K562 (cell line): ENCODE results near the gene GLE1. TPM values are rescaled to one million over a fixed set of nuclear protein-coding genes. Genes with fewer than 3 reads are reported as not detected.

Experiments
- ARID4B ChIP-seq: sonication (generic); formaldehyde crosslinking; IDR thresholded peaks from 2 replicates; pipeline ENCODE4 v1.8.0; 2022; ENCODE audit warnings: mild to moderate bottlenecking, missing genetic modification reagents
- CTBP1 ChIP-seq: fragments of 450-650 bp; IDR thresholded peaks from 2 replicates; pipeline ENCODE4 v1.6.1; 2016; ENCODE audit warnings: borderline replicate concordance
- E2F1 ChIP-seq: sonication (generic); formaldehyde crosslinking; IDR thresholded peaks from 2 replicates; pipeline ENCODE4 v1.8.1; 2023; ENCODE audit warnings: mild to moderate bottlenecking, missing genetic modification reagents, moderate library complexity
- MCM3 ChIP-seq: fragments of 450-650 bp; IDR thresholded peaks from 2 replicates; pipeline ENCODE4 v1.6.1; 2016
- NFIC ChIP-seq: fragments of 450-650 bp; IDR thresholded peaks from 2 replicates; pipeline ENCODE4 v1.6.1; 2017; ENCODE audit warnings: mild to moderate bottlenecking, inconsistent platforms
- POLR2H ChIP-seq: IDR thresholded peaks from 2 replicates; pipeline ENCODE4 v1.6.1; 2016; ENCODE audit warnings: missing genetic modification characterization, low read depth, mild to moderate bottlenecking, control low read depth, missing compliant biosample characterization, moderate library complexity
- TCF3 ChIP-seq: sonication (generic); formaldehyde crosslinking; IDR thresholded peaks from 2 replicates; pipeline ENCODE4 v1.4.0; 2020; ENCODE audit warnings: mild to moderate bottlenecking, missing genetic modification reagents
- ZBTB17 ChIP-seq: fragments of 450-650 bp; formaldehyde crosslinking; IDR thresholded peaks from 2 replicates; pipeline ENCODE4 v1.4.0; 2020; ENCODE audit warnings: mild to moderate bottlenecking
- ZBTB40 ChIP-seq, 2 experiments: fragments of 450-650 bp in 1 of 2; sonication (generic) in 1 of 2; formaldehyde crosslinking in 1 of 2; IDR thresholded peaks; 2 replicates each; pipeline versions ENCODE4 v1.7.1 to v1.9.0; 2016 to 2022; ENCODE audit warnings: inconsistent platforms in 1 of 2, mild to moderate bottlenecking in 1 of 2, missing genetic modification reagents in 1 of 2
- ZBTB9 ChIP-seq: fragments of 450-650 bp; formaldehyde crosslinking; IDR thresholded peaks from 2 replicates; pipeline ENCODE4 v1.4.0; 2020; ENCODE audit warnings: mild to moderate bottlenecking, moderate library complexity
- ZNF699 ChIP-seq: fragments of 250-450 bp; sonication (Bioruptor Pico); IDR thresholded peaks from 2 replicates; pipeline ENCODE4 v1.8.0; 2021; ENCODE audit warnings: mild to moderate bottlenecking, moderate library complexity; ENCODE audit not compliant: insufficient replicate concordance
- polyA plus RNA-seq, 8 experiments: library from polyadenylated mRNA; depleted of rRNA in 4 of 8; stranded (reverse) in 5 of 8; unstranded in 3 of 8; fragments of >200 nt; fragmentation: Nextera tagmentation in 2 of 8; fragmentation: Illumina TruSeq in 1 of 8; extraction: Ambion mirVana in 2 of 8; extraction: Trizol in 1 of 8; gene quantifications; 2 replicates each; pipeline versions ENCODE4 v1.2.1 to v1.2.3, GENCODE V29; 2011 to 2014; ENCODE audit warnings: inconsistent platforms in 1 of 8, missing spikeins in 1 of 8
- total RNA-seq, 7 experiments: library from RNA; depleted of rRNA in 6 of 7; stranded (reverse); fragments of >200 nt in 6 of 7; fragmentation: Illumina TruSeq in 2 of 7; extraction: Trizol in 2 of 7; gene quantifications; 2 replicates each; pipeline versions ENCODE4 v1.2.1 to v1.2.3, GENCODE V29; 2011 to 2021; ENCODE audit warnings: low replicate concordance in 1 of 7

GLE1 gene
- total and polyA plus RNA-seq, 9 of the 15 experiments (the other 6 are each of a cell fraction or from before 2014, with no cell fraction given), result 15.9 to 44.8 (median 37.6) TPM

GRCh38 chr9:128552153-128552743, 47.7 kb downstream of the GLE1 start, which contains the start of gene SPTAN1 (continued):
- no peak for TF ChIP-seq ZNF699 (CRISPR knock-in tag)
- no peak for TF ChIP-seq ZBTB17 (CRISPR knock-in tag)
- no peak for TF ChIP-seq ZBTB40 (IDR thresholded peaks at IDR 0.05)
- TF ChIP-seq ZBTB40 (CRISPR knock-in tag; IDR thresholded peaks at IDR 0.05), result no peak
- TF ChIP-seq E2F1 (CRISPR knock-in tag), result no peak
- peak; percentile 96 for TF ChIP-seq CTBP1
- TF ChIP-seq ARID4B (CRISPR knock-in tag), result no peak
- no peak for TF ChIP-seq MCM3
- TF ChIP-seq POLR2H, result peak; percentile 51; the same call in 1 of the 2 replicates
- no peak for TF ChIP-seq ZBTB9 (CRISPR knock-in tag)
- TF ChIP-seq TCF3 (CRISPR knock-in tag), result 0 out of 2 replicates have a peak, but pooled peaks have one; percentile 12
- peak; percentile 4; the same call in 1 of the 2 replicates for TF ChIP-seq NFIC
